DMS153 treated with DMSO at 0.1 percent for 48 hours (cell line): ENCODE data around the gene STRIP2.
"Not testable (repeated sequence)": the region's sequence is repeated elsewhere in the genome, so short reads cannot be mapped to it uniquely, and the experiment has no call there.

Experiments used
- DNase-seq: peaks from one replicate; lab custom pipeline; 2025; ENCODE audit not compliant: unreplicated experiment; lab: John Stamatoyannopoulos, UW

STRIP2 gene

GRCh38 chr7:129417073-129417472 is 17.2 kb upstream of the STRIP2 start:
- no peak for DNase-seq

DNA sequence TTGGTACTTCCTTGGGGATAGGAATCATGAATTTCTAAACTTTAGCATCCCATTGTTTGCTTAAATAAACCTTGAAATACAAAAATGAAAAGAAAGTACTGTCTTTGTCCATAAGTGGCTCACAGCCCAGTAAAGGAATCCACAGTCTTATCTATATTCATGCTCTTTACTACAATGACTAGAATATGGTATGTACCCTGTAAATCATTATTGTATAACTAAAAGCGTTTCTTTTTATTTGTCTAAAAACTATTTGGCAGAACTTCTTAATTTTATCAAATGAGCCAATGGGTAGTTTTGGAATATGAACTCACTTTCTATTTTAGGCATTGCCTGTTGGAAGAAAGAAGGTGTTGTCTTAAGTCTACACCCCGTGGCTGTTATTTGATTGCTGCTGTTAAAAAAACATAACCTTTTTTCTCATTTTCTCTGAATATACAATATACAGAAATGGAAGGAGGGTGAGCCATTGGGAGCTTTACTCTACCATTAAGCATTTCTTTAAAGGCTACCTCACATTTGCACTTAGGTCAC is 12.4 kb upstream of the STRIP2 start:
- DNase-seq = no peak

- no peak for DNase-seq
These were observed 11.5 kb upstream of the STRIP2 start for GRCh38 chr7:129422727-129423126.

DNA sequence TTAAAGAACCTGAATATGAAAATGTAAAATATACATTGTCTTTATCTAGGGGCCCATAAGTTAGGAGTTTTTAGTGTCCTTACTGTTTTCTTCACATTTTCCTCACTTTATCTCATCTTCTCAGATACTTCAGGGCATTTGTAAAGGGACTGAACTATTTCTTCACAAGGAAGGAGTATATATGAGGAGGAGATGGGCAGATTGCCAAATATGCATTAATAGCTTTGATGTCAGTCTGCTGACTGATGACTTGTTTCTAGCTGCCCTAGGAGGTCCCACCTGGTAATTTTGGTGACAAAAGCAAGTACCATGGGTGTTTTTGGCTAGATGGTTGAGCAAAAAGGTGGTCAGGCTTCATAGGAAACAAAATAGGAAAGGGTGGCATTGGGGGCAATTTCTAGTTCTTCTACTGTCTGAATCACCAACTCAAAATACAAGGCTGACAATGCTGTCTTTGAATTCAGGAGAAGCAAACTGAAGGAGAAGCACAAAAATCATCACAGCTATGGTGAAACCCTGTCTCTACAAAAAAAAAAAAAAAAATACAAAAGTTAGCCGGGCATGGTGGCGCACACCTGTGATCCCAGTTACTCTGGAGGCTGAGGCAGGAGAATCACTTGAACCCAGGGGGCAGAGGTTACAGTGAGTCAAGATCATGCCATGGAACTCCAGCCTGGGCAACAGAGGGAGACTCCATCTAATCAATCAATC is 10.4 kb upstream of the STRIP2 start:
- no peak for DNase-seq

DNA sequence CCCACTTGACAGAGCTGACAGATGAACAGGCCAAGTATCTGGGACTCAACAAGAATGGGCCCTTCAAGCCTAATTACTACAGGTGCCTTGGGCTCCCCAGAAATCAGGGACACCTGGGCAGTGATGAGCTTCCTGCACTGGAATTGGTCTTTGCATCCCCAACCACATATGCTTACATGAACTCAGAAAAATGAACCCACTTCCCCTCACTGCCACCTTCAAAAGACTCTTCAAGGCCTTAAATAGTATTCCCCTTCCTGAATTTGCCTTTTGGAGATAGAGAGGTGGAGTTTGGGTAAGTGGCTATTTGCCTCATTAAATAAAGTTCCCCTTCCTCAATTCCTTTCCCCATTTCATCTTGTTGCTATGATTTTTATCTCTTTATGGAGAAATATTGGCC is 7.8 kb upstream of the STRIP2 start:
- DNase-seq = no peak

- no peak for DNase-seq
These were observed 6.6 kb upstream of the STRIP2 start for GRCh38 chr7:129427526-129428045.

DNA sequence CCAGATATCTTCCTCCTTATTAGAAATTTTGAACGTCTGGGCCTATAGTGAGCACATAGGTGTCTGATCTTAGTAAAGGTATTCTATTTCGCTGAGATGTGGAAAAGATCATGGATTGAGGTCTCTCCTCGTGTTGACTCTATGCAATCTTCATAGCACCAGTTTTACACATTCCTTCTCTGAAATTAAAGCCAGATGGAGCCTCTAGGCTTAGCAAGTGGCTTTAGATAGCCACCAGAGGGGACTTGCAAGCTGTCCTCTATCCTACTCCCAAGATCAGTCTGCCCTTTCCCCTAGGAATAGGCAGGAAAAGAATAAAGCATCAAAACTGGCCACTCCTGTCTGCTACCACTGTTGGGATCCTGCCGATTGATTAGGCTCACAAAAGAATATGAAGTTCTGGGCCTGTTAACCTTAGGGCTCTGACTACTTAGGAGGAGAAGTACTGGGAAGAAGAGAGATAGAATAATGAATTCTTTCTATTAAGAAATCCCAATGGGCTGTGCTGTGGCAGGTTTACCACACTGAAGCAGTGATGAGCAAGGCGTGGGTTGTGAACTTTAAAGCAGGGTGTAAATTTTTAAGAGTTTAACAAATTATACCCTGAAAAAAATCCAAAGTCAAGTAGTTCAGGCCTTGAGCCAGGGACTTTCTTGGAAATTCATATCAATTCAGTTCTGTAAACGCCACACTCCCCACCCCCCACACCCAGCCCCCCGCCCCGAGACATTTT is 2.2 kb upstream of the STRIP2 start:
- DNase-seq = no peak

DNA sequence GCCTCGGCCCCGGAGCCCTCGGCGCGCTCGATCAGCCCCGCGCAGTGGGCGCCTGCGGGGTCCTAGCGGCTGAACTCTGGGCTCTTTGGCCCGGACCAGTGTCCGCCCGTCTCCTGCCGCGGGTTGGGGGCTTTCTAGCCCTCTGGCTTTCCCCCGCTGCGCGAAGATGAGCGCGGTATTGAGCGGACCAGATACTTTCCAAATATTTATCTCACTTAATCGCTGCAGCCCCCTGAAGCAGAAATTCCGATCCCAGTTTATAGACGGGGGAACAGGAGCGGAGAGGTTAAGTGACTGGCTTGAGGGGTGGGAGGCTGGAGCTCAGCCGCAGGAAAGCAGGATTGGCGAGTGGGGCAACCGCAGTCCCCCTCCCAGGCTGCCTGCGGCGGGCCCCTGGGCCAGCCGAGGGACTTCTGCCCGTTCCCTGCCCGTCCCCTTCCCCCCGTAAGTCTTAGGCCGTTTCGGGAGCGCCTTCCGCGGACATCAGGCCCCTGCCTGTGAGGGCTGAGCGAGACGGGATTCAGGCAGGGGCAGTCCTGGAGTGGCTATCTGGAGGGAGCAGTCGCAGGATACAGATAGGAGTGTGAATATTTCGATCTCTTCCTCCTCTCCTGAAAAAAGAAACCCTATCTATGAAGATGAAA is 565 bp downstream of the STRIP2 start:
- no peak for DNase-seq

GRCh38 chr7:129435414-129435829 is 1.2 kb downstream of the STRIP2 start:
- no peak for DNase-seq

DNA sequence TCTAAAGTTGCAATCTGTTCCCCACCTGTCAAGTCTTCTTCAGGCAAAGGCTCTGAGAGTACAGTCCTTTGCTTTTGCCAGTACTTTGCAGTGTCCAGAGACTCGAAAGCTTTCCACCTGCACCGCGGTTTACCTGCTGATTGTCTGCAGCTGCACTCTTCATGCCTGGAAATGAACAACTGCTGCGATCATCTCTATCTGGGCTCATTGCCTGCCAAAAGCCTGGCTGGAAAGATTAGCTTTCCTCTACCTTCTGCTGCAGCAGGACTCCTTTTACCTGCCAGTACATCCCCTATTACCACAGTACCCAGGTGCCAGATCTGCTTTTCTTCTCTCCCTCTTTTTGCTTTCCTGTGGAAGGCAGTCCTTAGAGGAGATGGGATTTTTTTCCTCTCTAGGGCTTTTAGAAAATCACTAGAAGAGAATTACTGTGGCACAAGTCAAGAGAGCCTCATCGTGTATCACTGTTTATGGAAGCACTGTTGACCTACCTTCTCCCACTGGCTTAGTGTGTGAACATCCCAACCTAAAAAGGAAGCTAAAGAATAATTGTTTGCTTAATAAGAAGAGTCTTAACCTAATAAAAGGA is 2.2 kb downstream of the STRIP2 start:
- DNase-seq = no peak

DNA sequence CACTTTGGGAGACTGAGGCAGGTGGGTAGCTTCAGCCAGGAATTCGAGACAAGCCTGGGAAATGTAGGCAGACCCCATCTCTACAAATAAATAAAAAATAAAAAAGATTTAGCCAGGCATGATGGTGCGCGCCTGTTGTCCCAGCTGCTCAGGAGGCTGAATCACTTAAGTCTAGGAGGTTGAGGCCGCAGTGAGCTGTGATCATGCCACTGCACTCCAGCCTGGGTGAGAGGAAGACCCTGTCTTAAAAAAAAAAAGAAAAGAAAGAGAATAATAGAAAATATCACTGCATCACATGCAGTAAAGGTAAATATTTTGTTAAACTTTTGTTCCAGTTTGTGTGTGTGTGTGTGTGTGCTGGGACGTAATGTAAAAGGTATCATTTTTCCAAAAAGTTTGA is 3.0 kb downstream of the STRIP2 start:
- DNase-seq = no peak

- no peak for DNase-seq
These were observed 4.1 kb downstream of the STRIP2 start for GRCh38 chr7:129438281-129438838.

DNA sequence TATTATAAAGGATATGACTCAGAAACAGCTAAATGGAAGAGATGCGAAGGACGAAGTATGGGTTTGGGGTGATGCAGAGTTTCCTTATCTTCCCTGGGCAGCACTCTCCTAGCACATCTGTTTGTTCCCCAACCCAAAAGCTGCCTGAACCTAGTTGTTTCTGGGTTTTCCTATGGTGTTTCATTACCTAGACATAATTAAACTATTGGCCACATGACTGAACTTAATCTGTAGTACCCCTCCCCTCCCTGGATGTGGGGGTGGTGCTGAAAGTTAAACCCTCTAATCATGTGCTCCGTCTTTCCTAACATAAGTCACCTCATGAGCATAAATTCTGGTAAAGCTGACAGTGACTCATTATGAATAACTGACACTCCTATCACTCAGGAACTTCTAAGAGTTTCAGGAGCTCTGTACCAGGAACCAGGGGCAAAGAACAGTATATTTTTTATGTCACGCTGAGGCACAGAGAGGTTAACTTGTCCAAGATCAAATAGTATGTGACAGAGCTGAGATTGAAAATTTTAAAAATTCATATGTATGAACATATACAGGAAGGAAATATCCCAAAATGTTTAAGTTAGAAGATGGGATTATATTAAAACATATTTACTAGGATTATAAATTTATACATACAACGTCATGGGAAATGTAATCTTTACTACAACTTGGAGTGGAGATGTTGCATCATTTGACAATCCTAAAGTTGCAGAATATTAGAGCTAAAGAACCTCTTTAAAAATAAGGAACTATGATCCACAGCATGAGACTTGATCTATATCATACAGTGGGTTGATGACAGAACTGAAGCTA is 4.8 kb downstream of the STRIP2 start:
- no peak for DNase-seq

DNA sequence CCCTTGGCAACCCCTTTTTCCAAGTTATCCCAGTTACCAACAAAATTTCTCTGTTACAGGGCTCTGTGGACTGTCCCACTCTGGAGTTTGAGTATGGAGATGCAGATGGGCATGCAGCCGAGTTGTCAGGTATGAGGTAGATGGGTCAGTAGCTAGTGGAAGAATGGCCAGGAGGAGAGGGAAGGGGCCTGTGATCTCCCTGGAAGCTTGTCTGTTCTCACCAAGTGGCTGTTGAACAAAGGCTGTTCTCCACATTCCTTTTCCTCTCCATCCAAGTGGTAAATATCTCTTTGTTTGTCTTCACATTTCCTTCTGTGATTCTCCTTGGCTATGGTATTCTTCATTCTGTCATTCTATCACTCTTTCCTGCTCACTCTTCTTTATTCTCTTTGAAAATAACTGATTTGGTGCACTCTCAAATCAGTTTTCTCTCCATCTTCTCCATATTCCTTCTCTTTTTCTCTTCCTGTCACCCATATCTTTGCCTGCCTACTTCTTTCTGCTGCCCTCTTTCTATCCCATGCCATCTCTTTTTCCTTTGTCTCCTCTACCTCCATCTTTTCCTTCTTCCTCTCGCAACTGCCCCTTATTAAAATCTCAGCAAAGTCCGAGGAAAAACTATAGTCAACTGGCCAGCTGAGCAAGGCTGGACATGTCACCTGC is 5.9 kb downstream of the STRIP2 start:
- no peak for DNase-seq

DNA sequence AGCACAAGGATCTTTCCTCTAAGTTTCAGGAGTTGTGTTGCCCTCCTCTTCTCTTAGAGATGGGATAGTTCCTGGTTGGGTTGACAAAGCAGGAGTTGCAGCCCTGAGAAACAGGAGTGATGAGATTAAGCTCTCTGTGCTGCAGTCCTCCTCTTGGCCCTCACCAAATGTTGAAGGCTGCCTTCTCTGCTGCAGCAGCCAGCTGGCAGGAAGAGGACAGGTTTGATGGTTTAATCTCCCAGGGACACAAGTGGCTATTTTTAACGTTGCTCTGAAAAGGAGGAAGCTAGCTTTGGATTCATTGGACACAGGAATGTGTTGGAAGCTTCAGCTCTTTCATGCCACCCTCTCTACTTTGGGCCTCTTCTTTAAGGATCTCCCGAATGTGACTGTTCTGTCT is 9.4 kb downstream of the STRIP2 start:
- DNase-seq = no peak

DNA sequence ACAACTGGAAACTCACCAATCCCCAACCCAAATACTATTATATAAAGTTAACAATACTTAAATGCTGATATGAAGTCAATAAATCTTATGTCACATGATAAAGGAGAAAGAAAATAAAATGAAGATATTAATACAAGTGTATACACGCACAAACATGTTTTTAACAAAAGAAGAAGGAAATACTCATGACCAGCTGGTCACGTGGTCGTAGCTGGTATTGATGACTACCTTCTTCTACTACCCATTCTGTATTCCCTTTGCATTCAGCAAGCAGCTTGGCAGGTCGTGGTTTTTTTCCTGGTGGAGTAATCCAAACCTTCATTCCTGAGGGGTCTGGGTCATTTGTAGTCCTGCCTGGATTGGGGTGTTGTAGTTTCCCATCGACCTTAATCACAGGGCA is 10.5 kb downstream of the STRIP2 start:
- not testable (repeated sequence) for DNase-seq

DNA sequence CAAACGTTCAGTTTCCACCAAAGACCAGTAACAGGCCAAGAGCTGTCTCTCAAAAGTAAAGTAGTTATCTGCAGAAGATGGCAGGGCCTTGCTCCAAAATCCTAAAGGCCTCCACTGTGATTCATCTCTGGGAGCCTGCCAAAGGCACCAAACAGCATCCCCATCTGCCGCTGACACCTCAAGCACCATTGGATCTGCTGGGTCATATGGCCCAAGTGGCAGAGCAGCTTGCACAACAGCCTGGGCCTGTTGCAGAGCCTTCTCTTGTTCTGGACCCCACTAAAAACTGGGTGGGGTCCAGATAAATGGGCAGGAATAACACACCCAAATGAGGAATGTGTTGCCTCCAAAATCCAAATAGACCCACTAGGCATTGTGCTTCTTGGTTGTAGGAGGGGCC is 12.7 kb downstream of the STRIP2 start:
- not testable (repeated sequence) for DNase-seq

DNA sequence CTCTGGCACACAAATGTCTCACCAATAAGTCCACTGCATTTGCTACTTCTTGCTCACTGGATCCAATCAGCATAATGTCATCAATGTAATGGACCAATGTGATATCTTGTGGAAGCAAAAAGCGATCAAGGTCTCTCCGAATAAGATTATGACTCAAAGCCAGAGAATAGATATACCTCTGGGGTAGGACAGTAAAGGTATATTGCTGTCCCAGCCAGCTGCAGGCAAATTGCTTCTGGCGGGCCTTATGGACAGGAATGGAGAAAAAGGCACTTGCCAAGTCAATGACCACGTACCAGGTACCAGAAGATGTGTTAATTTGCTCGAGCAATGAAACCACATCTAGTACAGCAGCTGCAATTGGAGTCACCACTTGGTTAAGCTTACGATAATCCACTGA is 13.2 kb downstream of the STRIP2 start:
- not testable (repeated sequence) for DNase-seq

DNA sequence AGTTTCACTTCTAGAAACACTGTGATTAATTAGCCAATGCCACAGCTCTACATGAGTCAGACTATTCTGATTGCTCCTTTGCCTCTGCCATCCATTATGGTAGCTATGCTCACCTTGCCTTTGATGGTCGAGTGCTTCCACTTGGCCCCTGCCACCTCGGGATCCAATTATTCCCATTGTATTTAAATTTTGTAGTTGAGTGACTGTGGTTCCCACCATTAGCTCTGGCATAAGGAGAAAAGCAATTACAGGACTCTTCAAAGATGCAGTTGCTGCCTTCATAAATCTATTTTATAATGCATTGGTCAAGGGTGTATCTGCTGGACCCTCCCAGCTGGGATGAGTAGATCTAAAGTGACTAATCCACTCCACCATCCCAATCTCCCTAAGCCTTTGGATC is 14.4 kb downstream of the STRIP2 start:
- DNase-seq = not testable (repeated sequence)

DNA sequence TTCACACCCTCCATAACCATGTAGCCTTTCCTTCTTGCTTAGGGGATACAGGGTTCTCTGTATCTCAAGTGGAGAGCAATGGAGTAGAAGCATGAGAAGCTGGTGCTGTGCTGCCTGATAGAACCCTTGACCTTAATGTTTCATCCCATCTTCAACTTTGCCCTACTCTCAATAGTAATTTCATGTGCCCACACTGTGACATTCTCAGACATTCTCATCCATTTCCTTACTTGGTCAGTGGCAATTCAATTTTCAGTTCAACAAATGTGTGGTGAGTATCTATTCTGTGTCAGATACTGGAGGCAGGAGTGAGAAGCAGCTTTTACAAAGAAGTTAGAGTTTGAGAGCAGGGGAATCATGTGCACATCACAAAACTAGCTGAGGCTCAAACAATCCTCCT is 16.1 kb downstream of the STRIP2 start:
- no peak for DNase-seq
